GM21526 (cell line): Measurements from ENCODE around the gene SPDYC.
"Not testable (repeated sequence)": the region's sequence is repeated elsewhere in the genome, so short reads cannot be mapped to it uniquely, and the experiment has no call there.

Source experiments
- ATAC-seq: cut with Tn5 transposase; IDR thresholded peaks from one replicate; pipeline ENCODE4 v1.9.1; 2021; ENCODE audit warnings: moderate library complexity; ENCODE audit not compliant: unreplicated experiment, low FRiP score

SPDYC gene

GRCh38 chr11:65166893-65167292, 3.1 kb upstream of the SPDYC start:
- no peak for ATAC-seq

GRCh38 chr11:65167656-65168055, 2.4 kb upstream of the SPDYC start:
- ATAC-seq, result no peak

- no peak for ATAC-seq
These were observed 830 bp upstream of the SPDYC start for GRCh38 chr11:65169164-65169641.

- no peak for ATAC-seq
These were observed 2.6 kb downstream of the SPDYC start for GRCh38 chr11:65172600-65172999.

GRCh38 chr11:65174571-65175010, 4.6 kb downstream of the SPDYC start:
- not testable (repeated sequence) for ATAC-seq

- peak; percentile 50 for ATAC-seq
These were observed 11.0 kb downstream of the SPDYC start for GRCh38 chr11:65180877-65181568.

GRCh38 chr11:65181569-65182257, 11.7 kb downstream of the SPDYC start, which contains the start of gene CAPN1:
Gene CAPN1 (plus strand): TSS chr11:65181928. CDS start chr11:65182702, 774 bp downstream.
- ATAC-seq, result peak; percentile 29

- ATAC-seq, result no peak
These were observed 12.5 kb downstream of the SPDYC start for GRCh38 chr11:65182258-65183170.

- no peak for ATAC-seq
These were observed 13.3 kb downstream of the SPDYC start for GRCh38 chr11:65183201-65183891.

GRCh38 chr11:65184146-65184545, 14.1 kb downstream of the SPDYC start:
- ATAC-seq, result no peak

- ATAC-seq, result no peak
These were observed 15.1 kb downstream of the SPDYC start for GRCh38 chr11:65185171-65185570.

- no peak for ATAC-seq
These were observed 15.9 kb downstream of the SPDYC start for GRCh38 chr11:65185869-65186341.

- ATAC-seq, result no peak
These were observed 16.7 kb downstream of the SPDYC start for GRCh38 chr11:65186701-65187100.

GRCh38 chr11:65187146-65187675, 17.2 kb downstream of the SPDYC start:
- no peak for ATAC-seq

- ATAC-seq, result no peak
These were observed 18.0 kb downstream of the SPDYC start for GRCh38 chr11:65187971-65188461.

GRCh38 chr11:65188486-65188885, 18.5 kb downstream of the SPDYC start:
- ATAC-seq, result no peak

- ATAC-seq, result no peak
These were observed 19.2 kb downstream of the SPDYC start for GRCh38 chr11:65189191-65189590.

- ATAC-seq, result no peak
These were observed 24.5 kb downstream of the SPDYC start for GRCh38 chr11:65194564-65194963.

GRCh38 chr11:65204143-65204542, 34.1 kb downstream of the SPDYC start:
- no peak for ATAC-seq
